Nucleus accumbens (tissue), 56 donors: ENCODE results near the gene DBF4.
"Not testable (repeated sequence)": the region's sequence is repeated elsewhere in the genome, so short reads cannot be mapped to it uniquely, and the experiment has no call there.

Experiments
- DNase-seq, 56 donors: peaks; one replicate each; lab custom pipeline; 2025; lab: John Stamatoyannopoulos, UW

DBF4 gene

GRCh38 chr7:87945926-87946325 is 69.6 kb downstream of the DBF4 start:
- not testable (repeated sequence) for DNase-seq

DNA sequence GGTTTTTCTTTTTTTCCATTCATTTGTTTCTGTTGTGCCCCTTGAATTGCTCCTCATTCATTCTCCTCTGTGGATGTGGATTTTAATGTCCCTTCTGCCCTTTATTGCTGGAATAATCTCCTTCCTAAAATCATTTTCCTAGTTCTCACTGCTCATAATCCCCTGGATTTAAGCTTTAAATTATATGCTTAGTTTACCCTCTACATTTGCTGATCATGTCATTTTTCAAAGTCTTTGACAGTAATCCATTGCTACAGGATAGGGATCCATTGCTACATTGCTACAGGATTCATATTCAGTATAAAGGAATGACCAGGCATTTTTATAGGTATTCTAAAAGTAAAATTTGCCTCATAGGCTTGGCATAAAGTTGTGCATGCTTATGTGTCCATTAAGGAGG is 72.1 kb downstream of the DBF4 start:
- DNase-seq, result no peak
